Heart right ventricle (tissue), 16 donors: ENCODE measurements around the gene COL12A1. TPM values are rescaled to one million over a fixed set of nuclear protein-coding genes. Genes with fewer than 3 reads are reported as not detected.
"Not testable (repeated sequence)": the region's sequence is repeated elsewhere in the genome, so short reads cannot be mapped to it uniquely, and the experiment has no call there.

ENCODE experiments used
- ATAC-seq, 8 donors: fragments of 200-7000 bp; cut with Tn5 transposase; one replicate each; pipeline ENCODE4 v1.9.1; 2020; ENCODE audit warnings: mild to moderate bottlenecking in 8 of 8, moderate library complexity in 8 of 8, moderate number of reproducible peaks in 1 of 8
- DNase-seq, 2 donors: peaks; one replicate each; pipeline ENCODE4 v3.0.0-alpha.2; 2020
- H3K27ac ChIP-seq, 10 donors: fragments of 200-600 bp; sonication (generic) in 2 of 10; one replicate each; pipeline versions ENCODE4 v1.5.0 to v1.8.0; 2020 to 2022; ENCODE audit warnings: mild to moderate bottlenecking in 3 of 10
- H3K27me3 ChIP-seq, 7 donors: fragments of 200-600 bp; one replicate each; pipeline ENCODE4 v1.8.0; 2021 to 2022; ENCODE audit warnings: mild to moderate bottlenecking in 2 of 7
- H3K36me3 ChIP-seq, 9 donors: fragments of 200-600 bp; sonication (generic) in 1 of 9; one replicate each; pipeline versions ENCODE4 v1.5.0 to v1.8.0; 2020 to 2022; ENCODE audit warnings: mild to moderate bottlenecking in 2 of 9
- H3K4me1 ChIP-seq, 9 donors: fragments of 200-600 bp; sonication (generic) in 1 of 9; one replicate each; pipeline versions ENCODE4 v1.5.0 to v1.8.0; 2020 to 2022; ENCODE audit warnings: mild to moderate bottlenecking in 4 of 9
- H3K4me3 ChIP-seq, 10 donors: fragments of 200-600 bp; sonication (generic) in 2 of 10; one replicate each; pipeline versions ENCODE4 v1.5.0 to v1.8.0; 2020 to 2022; ENCODE audit warnings: mild to moderate bottlenecking in 7 of 10, moderate library complexity in 2 of 10
- H3K9me3 ChIP-seq, 11 donors: fragments of 200-600 bp in 10 of 11; sonication (generic) in 2 of 11; one replicate each; pipeline versions ENCODE4 v1.5.0 to v1.8.0; 2013 to 2022; ENCODE audit warnings: mild to moderate bottlenecking in 2 of 11, control low read depth in 1 of 11, moderate library complexity in 1 of 11
- CTCF ChIP-seq, 9 donors: fragments of 200-600 bp; sonication (generic) in 2 of 9; IDR thresholded peaks; one replicate each; pipeline versions ENCODE4 v1.5.0 to v1.8.0; 2021 to 2022; ENCODE audit warnings: antibody characterized with exemption in 9 of 9, mild to moderate bottlenecking in 5 of 9, moderate library complexity in 1 of 9
- WGBS, 2 donors: extraction: QIAGEN DNeasy Blood & Tissue Kit; methylation state at CpG; one replicate each; pipeline ENCODE4 v1.1.7; 2013; ENCODE audit warnings: inconsistent platforms in 1 of 2; 5-methylcytosine and 5-hydroxymethylcytosine counted together
- intact Hi-C, 10 donors: fragments of 100-400 bp; cut with DNase I; formaldehyde crosslinking; loops; one replicate each; pipeline versions ENCODE4 v1.11.1 to v1.14.2; 2022
- polyA plus RNA-seq, 2 donors: library from polyadenylated mRNA; stranded (reverse); fragments of 200-250 nt; gene quantifications; one replicate each; pipeline ENCODE4 v1.2.3, GENCODE V29; 2013
- total RNA-seq, 10 donors: library from RNA; stranded (reverse); fragmentation: NEBNext Ultra II Directional in 3 of 10; extraction: Animal tissue kit (Norgen Biotek cat#: 25700) in 3 of 10; gene quantifications; one replicate each; pipeline versions ENCODE4 v1.2.1 to v1.2.4, GENCODE V29; 2021 to 2023
- donor health status: Arrhythmogenic right ventricular cardiomyopathy.
- donor health status: ischemic (EF 13 %, LVEDD 7.1; RV severe dilation, severe dysfunction).
- donor health status: healthy with polysubstance abuse.
- donor health status: DM: no; HTN: yes; CAD: no.
- donor health status: DM: no; HTN: no; CAD: no.
- donor health status: ischemic (EF 25% LVEDD 6.9; RV normal size, moderate dysfunction).
- donor health status: ischemic (EF 25% LVEDD 5.7; RV mildly dilated, moderate dysfunction).
- donor health status: healthy.
- donor health status: DM: yes; HTN: yes; CAD: no.
- donor health status: Ischemic cardiomyopathy.
- donor health status: ischemic (EF 35%, LVEDD 5.7; RV mildly dilated, moderate dysfunction).
- donor health status: nonischemic (EF 11% LVEDD 7.7; RV severe dilation, severe dysfunction).
- donor health status: DM: yes; HTN: yes; CAD: no.
- donor health status: PGD.
- donor health status: ischemic (EF 29% LVEDD 5.4; RV normal size, mild dysfunction).
- donor health status: nonischemic (EF 23%, LVEDD 6.1; RV moderate dilation, normal function).

The COL12A1 gene
- total and polyA plus RNA-seq, 12 donors = 5.7 to 27.0 (median 16.1) TPM

- no peaks in the 10 kb centered on the region for H3K9me3 ChIP-seq
- ATAC-seq (no peak), DNase-seq (no peak)
- 40 to 60% methylated on average over 1 of the region's 1 CpG for WGBS, 2 donors
- no peak for TF ChIP-seq CTCF (IDR thresholded peaks at IDR 0.05)
- peak overlapping the region in 3 of 10 donors; percentile 54 to 86 (median 85) for H3K27ac ChIP-seq
- intact Hi-C loops = loop anchor here in 7 of 10 donors (5.0 to 10.0 kb wide), 9 partner anchors 306 to 1526 kb away; no protein-coding TSS in a partner anchor
- no peaks in the 10 kb centered on the region for H3K36me3 ChIP-seq
- peaks cover 0 to 33% (median 17%) of the 10 kb centered on the region in 9 donors for H3K4me1 ChIP-seq
- peaks cover 0 to 68% (median 39%) of the 10 kb centered on the region in 7 donors for H3K27me3 ChIP-seq
- peak overlapping the region in 1 of 10 donors; percentile 42 for H3K4me3 ChIP-seq
Measured at GRCh38 chr6:75201021-75201420, 4.8 kb downstream of the COL12A1 start.

GRCh38 chr6:75199889-75200288, 6.0 kb downstream of the COL12A1 start:
- ATAC-seq (no peak), DNase-seq (no peak)
- Histone ChIP-seq H3K27me3 (peaks cover 0 to 59% (median 29%) of the 10 kb centered on the region in 7 donors), H3K4me3 (no peak overlapping the region), H3K9me3 (peaks cover 0 to 5% (median 0%) of the 10 kb centered on the region in 11 donors), H3K4me1 (peaks cover 0 to 23% (median 11%) of the 10 kb centered on the region in 9 donors), H3K36me3 (no peaks in the 10 kb centered on the region), H3K27ac (peak overlapping the region in 2 of 10 donors; percentile 10 to 11)
- WGBS, 2 donors = 81 to 87% methylated on average over 3 of the region's 3 CpGs
- TF ChIP-seq CTCF (IDR thresholded peaks at IDR 0.05) = no peak
- intact Hi-C loops = loop anchor here in 7 of 10 donors (5.0 to 10.0 kb wide), 9 partner anchors 305 to 1525 kb away; no protein-coding TSS in a partner anchor

- no peak for DNase-seq
- intact Hi-C loops = no loop called here
- peaks cover 0 to 27% (median 7%) of the 10 kb centered on the region in 7 donors for H3K27me3 ChIP-seq
- H3K4me3 ChIP-seq = no peak overlapping the region
- WGBS, 2 donors = 41 to 68% methylated on average over 2 of the region's 2 CpGs
- H3K4me1 ChIP-seq = peaks cover 0 to under 1% (median 0%) of the 10 kb centered on the region in 9 donors
- no peak for ATAC-seq
- peaks cover 0 to 5% (median 0%) of the 10 kb centered on the region in 11 donors for H3K9me3 ChIP-seq
- peaks cover 0 to 8% (median 0%) of the 10 kb centered on the region in 9 donors for H3K36me3 ChIP-seq
- H3K27ac ChIP-seq = no peak overlapping the region
- no peak for TF ChIP-seq CTCF (IDR thresholded peaks at IDR 0.05)
Measured at GRCh38 chr6:75196081-75196687, 9.7 kb downstream of the COL12A1 start.

GRCh38 chr6:75188221-75188925, 17.5 kb downstream of the COL12A1 start:
- H3K36me3 ChIP-seq = peaks cover 0 to 37% (median 0%) of the 10 kb centered on the region in 9 donors
- peaks cover 0 to 3% (median 0%) of the 10 kb centered on the region in 7 donors for H3K27me3 ChIP-seq
- 48 to 54% methylated on average over 3 of the region's 3 CpGs for WGBS, 2 donors
- TF ChIP-seq CTCF (IDR thresholded peaks at IDR 0.05) = no peak
- no peak for ATAC-seq
- H3K9me3 ChIP-seq = peaks cover 0 to 10% (median 0%) of the 10 kb centered on the region in 11 donors
- no peaks in the 10 kb centered on the region for H3K4me1 ChIP-seq
- no peak overlapping the region for H3K4me3 ChIP-seq
- no peak for DNase-seq
- no peak overlapping the region for H3K27ac ChIP-seq
- intact Hi-C loops = no loop called here

GRCh38 chr6:75186581-75186980, 19.3 kb downstream of the COL12A1 start:
- WGBS, 2 donors = 47 to 50% methylated on average over 2 of the region's 2 CpGs
- intact Hi-C loops, H3K27ac ChIP-seq, H3K27me3 ChIP-seq, ATAC-seq, DNase-seq, H3K4me1 ChIP-seq, H3K4me3 ChIP-seq: not testable (repeated sequence)
- H3K9me3 ChIP-seq = peaks cover 0 to 10% (median 0%) of the 10 kb centered on the region in 11 donors
- H3K36me3 ChIP-seq = peaks cover 0 to 39% (median 0%) of the 10 kb centered on the region in 9 donors
